Stimulated activated CD4-positive, alpha-beta T cell treated with anti-CD3 and anti-CD28 coated beads, Interleukin-15, amount 100 ng/mL, for 24 hours (primary cell): ENCODE data around the gene TMC5.

Experiments
- DNase-seq: peaks from one replicate; pipeline ENCODE4 v3.0.0-alpha.2; 2020

The TMC5 gene

DNA sequence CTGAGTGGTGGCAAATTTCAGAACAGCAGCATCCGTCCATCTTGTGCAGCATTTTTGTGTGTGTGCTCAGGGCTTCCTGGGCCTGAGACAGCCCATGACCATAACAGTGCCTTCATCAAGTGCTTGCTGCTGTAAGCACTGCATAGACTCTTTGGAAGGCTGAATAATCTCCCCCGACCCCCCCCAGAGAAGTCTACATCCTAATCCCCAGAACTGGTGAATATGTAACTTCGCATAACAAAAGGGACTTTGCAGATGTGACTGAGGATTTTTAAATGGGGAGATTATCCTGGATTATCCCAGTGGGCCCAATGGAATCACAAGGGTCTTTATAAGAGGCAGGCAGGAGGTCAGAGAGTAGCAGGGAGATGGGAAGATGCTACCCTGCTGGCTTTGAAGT, 50.6 kb downstream of the TMC5 start:
- DNase-seq: no peak

DNA sequence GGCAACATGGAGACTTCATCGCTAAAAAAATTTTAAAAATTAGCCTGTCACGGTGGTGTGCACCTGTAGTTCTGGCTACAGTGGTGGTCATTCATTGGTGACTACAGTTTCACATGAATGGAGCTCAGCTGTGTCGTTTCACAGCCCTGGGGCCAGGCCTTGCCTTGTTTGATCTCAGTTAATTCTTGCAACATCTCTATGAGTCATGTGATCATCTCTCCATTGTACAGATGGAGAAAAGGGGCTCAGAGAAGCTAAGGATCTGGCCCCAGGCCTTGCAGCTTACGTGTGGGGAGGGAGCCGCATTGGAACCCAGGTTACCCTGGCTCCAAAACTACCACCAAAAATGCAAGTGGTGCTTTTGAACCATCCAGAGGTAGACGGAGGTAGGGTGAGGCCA, 54.8 kb downstream of the TMC5 start:
- DNase-seq: no peak

DNA sequence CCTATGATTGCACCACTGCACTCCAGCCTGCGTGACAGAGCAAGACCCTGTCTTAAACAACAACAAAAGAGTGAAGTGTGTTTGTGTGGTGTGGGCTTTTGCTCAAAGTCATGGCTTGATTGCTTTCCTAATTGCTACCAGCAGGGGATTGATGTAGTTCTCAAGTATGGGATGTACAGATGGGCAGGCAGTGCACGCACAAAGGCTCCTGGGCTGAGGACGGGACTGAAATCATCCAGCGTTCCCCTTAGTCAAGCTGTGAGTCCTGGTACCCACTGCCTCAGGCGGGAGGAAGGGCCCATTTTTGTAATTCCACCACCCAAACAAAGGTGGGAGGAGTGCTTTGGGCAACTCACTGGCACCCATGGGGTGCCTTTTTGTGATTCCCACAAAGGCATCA, 56.9 kb downstream of the TMC5 start:
- DNase-seq: no peak

DNA sequence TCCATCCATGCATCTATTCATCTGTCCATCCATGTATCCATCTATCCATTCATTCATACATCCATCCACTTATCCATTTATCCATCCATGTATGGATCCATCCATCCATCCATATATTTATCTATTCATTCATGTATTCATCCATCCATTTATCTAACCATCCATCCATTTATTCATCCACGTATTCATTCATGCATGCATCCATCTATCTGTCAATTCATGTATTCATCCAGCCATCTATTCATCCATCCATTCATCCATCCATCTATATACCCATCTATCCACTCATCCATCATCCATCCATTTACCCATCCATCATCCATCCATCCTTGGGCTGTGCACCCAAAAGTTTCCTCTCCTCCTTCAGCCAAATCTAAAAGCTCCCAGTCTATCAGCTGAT, 60.8 kb downstream of the TMC5 start:
- no peak for DNase-seq

DNA sequence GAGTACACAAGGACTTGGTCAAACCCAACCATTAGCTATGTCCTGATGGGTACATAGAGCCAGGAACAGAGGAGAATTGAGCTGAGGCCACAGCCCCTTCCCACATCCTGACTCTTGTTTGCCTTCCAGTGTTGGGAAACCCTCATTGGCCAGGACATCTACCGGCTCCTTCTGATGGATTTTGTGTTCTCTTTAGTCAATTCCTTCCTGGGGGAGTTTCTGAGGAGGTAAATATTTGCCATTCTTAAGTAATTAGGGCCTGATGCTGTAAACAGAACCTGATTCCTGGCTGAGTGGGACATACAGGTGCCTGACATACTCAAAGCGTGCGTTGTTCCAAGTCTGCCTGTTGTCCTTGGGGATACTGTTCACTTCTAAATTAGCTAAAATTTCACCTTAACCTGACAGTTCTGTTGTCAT, 61.6 kb downstream of the TMC5 start:
- no peak for DNase-seq

DNA sequence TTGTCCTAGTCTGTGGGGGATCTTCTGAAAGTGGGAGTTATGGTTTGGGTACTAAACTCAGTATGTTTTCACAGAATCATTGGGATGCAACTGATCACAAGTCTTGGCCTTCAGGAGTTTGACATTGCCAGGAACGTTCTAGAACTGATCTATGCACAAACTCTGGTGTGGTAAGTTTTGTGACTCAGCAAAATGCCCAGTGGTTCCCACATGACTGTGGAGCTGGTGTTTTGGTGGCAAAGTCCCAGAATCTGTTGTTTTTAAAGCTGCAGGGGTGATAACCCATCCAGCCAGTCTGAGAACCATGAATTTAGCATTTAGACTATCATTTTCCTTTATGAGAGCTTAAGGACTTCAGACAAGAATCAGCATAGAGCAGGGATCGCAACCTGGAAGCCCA, 63.6 kb downstream of the TMC5 start:
- no peak for DNase-seq

DNA sequence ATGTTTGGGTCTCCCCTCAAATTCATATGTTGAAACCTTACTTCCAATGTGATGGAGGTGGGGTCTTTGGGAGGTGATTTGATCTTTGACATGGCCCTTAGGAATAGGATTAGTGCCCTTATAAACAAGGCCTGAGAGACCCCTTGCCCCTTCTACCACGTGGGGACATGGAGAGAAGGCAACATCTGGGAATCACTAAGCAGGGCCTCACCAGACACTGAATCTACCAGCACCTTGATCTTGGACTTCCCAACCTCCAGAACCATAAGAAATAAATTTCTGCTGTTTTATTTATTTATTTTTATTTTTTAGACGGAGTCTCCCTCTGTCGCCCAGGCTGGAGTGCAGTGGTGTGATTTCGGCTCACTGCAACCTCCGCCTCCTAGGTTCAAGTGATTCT, 64.1 kb downstream of the TMC5 start:
- no peak for DNase-seq

DNA sequence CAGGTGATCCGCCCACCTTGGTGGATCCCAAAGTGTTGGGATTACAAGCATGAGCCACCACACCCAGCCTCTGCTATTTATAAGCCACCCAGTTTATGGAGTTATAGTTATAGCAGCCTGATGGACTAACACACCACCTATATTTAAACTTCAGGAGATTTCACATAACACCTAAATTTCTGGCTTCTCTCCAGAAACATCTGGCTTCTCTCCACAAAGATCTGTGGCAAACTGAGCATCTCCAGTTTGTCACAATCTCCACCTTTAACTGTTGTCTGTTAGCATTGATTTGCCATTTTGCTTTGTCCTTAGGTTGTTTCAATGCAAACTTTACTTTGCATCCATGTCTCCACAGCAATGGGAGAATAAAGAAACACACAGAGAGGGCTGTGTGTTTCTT, 64.6 kb downstream of the TMC5 start:
- no peak for DNase-seq

DNA sequence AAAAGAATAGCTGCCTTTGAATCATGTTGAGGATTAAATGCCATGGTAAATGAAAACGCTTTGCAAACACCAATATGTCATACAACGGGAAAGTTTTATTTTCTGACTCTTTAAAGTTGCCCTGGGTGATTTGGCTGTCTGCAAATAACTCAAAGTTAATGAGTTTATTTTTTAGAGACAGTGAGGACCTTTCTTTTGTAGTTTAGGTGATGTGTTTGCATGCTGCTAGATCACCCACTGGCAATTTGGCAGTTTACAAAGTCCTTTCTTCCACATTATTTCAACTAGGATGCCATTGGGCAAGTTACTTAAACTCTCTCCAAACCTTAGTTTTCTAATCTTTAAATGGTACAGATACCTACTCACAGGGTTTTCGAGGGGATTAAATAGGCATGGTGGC, 66.4 kb downstream of the TMC5 start:
- no peak for DNase-seq

DNA sequence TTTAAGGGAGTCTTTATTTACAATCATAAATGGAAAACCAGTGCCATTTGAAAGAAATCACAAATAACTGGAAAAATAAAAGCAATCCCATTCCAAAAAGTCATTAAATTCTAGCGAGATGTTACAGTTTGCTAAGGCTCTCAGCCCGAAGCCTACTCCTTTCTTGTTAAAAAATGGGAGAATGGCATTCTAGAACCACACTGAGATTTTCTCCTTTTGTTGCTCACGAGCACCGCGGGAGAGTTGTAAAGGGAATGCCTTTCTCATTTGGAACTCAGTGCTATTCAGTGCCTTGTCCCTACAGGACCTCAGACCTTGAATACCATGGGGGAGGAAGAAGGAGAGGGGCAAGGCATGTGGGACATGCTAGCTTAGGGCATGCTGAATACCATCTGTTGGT, 67.9 kb downstream of the TMC5 start:
- DNase-seq: no peak

DNA sequence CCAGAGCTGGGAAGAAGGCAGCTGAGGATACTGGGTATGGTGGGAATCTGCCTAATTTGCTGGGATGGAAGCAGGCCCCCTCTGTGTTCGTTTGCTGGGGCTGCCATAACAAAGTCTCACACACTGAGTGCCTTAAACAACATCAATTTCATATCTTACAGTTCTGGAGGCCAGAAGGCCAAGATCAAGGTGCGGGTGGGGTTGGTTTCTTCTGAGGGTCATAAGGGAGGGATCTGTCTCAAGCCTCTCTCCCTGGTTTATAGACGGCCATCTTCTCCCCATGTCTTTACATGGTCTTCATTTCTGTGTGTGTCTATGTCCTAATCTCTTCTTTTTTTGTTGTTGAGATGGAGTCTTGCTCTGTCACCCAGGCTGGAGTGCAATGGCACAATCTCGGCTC, 68.4 kb downstream of the TMC5 start:
- no peak for DNase-seq

DNA sequence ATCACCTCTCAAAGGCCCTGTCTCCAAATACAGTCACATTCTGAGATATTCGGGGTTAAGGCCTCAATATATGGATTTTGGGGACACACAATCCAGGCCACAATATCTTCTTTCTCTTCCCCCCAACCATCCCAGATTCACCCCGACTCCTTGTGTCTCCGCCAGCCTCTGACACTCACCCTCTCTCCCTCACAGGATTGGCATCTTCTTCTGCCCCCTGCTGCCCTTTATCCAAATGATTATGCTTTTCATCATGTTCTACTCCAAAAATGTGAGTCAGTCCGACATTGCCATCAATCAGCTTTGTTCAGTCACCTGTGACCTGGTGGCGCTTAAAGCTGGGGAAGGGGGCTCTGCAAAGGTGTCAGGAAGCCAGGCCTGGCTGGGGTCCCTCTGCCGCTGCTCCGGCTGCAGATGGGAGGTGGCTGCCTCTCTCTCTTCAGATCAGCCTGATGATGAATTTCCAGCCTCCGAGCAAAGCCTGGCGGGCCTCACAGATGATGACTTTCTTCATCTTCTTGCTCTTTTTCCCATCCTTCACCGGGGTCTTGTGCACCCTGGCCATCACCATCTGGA, 69.2 kb downstream of the TMC5 start:
- DNase-seq: no peak

DNA sequence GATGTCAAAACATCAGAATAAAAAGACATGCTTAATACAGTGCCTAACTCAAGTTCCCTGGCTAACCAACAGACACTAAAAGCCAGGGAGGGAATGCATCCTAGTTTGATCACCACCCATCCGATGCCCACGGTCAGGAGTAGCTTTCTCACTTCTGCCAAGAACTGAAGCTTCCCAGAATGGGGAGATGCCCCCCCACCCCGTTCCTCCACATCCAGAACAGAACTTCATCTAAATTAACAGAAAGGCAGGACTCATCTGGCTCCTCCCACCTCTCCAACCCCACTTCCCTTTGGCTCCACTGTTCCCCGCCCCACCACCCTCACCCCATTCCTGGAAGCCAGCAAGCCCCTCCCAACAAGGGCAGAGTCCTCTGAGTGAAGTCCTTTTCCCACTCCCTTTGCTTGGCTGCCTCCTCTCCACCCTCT, 70.5 kb downstream of the TMC5 start:
- no peak for DNase-seq

DNA sequence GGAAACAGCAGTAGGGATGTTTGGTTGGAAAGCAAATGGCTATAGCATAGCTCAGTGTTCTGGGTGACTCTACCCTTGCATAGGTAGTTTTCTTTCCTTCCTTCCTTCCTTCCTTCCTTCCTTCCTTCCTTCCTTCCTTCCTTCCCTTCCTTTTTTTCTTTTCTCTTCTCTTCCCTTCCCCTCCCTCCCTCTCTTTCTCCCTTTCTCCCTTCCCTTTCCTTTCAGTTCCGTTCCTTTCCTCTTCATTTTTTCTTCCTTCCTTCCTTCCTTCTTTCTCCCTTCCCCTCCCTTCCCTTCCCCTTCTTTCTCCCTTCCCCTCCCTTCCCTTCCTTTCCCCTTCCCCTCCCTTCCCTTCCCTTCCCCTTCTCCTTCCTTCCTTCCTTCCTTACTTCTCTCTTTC, 72.9 kb downstream of the TMC5 start:
- DNase-seq: no peak

DNA sequence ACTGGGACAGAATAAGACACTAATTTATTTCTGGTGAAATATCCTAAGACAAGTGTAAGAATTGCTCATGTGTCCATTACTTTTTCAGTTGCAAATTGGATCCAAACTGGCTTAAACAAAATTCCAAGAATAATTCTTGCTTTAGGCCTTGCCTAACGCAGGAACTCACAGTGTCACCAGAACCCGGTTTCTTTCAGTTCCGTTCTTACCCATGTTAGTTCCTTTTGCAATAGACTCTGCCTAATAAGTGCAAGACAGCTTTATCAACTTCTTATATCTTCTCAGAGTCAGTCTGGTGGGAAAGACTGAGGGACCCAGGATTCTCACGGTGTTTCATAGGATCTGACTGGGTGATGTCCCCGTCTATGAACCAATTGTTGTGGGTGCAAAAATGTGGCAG, 79.5 kb downstream of the TMC5 start:
- DNase-seq: no peak

DNA sequence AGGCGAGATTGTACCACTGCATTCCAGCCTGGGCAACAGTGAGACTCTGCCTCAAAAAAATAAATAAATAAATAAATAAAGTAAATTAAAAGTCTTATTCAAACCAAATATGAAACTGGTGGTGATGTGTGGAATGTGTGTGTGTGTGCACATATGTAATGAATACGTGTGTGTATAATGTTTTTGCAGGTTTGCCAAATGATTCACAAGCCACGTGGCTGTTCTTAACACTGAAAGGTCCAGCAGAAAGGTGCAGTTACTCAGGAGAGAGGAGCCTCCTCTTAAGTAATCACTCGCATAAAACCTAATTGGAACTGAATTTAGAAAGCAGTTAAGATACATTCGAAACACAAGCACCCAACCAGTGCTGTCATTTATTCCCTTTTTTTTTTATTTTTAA, 81.3 kb downstream of the TMC5 start:
- no peak for DNase-seq

DNA sequence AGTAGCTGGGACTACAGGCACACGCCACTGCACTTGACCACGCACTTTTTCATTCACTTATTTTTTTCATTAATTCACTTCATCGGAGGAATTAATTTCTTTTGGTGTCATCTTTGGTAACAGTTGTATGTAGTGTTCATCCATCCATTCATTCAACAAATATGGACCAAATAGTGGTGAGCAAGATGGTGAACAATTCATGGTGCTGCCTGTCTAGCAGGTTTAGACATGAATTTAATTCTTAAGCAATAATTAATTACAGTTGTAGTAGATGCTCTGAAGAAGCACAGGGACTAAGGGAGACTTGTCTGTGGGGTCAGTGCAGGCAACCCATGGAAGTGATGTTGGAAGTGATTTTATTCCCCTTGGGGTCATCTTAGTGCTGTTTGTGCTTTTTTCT, 81.8 kb downstream of the TMC5 start:
- no peak for DNase-seq

DNA sequence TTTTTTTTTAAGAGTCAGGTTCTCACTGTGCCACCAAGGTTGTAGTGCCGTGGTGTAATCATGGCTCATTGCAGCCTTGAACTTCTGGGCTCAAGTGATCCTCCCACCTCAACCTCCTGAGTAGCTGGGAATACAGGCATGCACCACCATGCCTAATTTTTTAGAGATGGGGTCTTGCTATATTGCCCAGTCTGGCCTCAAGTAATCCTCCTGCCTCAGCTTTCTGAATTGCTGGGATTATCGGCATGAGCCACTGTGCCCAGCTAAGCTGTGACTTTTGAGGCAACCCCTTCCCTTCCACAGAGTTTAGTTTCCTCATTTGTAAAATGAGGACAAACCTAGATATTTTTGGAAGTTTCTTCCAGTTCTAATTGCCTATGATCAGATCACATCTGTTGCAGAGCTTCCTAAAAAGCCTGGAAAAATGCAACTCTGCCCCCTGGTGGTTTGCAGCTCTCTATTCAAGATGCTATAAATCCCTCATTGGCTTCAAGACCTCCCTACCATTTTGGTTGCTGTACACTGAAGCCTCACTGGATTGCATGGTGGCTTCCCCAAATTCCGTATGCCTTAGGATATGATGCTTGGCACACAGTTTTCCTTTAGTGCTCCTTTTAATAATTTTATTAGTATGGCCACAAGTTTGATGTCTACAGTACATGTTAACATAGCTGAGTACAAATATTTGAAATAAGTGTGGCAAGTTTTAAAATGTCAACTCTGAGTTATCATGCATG, 84.9 kb downstream of the TMC5 start:
- DNase-seq: peak; percentile 80

DNA sequence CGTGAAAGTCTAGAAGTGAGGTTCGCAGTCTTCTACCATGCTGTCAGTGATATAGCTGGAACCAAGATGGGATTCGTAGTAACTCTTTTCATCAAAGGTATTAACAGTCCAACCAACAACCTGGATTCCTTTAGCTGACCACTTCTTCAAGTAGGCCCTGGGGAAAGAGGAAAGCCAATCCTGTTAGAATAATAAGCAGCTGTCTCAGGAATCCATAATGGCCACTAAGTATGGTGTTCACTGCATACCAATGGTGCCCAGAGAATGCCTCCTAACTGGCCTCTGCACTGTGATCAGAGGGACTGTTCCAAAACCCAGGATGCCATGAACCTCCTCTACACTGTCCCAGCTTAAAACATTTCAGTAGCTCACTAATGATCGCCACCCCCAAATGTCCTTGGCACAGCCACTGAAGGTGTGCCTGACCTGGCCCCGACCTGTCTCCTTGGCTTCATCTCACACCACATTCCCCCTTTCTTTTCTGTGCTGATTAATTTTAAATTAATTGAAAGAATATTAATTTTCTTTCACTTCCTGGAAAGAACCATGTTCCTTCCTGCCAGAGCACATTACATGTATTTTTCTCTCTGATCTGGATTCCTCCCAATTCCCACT, 85.9 kb downstream of the TMC5 start:
- DNase-seq: no peak

DNA sequence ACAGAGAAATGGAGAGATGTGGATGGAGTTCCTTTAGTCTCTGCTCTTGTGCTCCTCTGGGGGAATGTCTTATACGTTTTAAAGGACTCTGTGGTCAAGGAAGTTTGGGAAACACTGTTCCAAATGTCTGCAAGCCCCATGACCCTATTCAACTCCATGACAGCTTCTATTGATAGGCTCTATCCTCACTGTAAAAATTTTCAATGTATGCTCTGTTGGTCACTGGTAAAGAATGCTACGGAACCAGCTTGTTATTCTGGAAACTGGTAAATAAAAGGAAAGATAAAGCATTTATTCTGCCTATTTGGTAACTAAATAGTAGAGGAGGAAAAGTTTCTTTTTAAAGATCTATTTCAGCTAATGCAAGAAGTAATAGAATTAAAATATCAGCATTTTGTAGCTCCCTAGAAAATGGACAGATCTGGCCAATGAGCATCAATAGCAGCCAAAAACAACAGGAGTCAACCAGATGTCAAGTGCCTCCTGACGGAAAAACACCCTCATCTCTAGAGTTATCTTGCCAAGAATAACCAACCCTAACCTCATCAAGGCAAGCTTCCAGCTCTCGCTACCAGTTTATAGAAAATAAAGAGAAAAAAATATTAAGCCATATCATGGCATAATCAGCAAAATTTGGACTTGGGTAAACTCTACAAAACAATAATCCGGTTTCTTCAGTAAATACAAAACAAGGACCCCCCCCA, 88.1 kb downstream of the TMC5 start:
- no peak for DNase-seq

DNA sequence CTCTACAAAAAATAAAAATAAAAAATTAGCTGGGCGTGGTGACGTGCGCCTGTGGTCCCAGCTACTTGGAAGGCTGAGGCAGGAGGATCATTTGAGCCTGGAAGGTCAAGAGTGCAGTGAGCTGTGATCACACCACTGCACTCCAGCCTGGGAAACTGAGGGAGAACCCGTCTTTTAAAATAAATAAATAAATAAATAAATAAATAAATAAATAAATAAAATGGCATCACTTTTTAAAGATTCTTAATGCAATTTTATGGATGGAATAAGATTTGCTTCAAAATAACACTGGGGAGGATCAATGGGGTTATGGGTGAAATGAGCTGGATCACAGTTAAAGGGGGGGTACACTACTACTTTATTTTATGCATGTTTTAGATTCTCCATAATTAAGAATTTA, 89.3 kb downstream of the TMC5 start:
- DNase-seq: no peak

DNA sequence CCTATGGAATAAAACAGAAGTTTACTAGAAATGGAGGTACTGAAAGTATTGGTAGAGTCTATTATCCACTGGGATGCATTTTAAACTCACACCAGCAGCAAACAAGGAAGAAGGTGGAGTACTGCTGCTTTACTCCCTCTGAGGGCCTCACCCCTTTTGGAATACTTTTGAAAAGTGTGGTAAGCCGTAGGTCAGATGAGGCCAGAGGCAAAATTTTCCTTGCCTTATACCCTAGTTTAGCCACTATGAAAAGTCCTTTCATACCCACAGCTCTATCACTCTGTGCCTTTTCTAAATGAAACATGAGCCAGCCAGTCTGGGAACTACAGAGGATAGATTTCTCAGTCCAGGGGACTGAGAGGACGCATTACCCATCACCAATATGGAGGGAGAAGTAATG, 90.2 kb downstream of the TMC5 start:
- no peak for DNase-seq

DNA sequence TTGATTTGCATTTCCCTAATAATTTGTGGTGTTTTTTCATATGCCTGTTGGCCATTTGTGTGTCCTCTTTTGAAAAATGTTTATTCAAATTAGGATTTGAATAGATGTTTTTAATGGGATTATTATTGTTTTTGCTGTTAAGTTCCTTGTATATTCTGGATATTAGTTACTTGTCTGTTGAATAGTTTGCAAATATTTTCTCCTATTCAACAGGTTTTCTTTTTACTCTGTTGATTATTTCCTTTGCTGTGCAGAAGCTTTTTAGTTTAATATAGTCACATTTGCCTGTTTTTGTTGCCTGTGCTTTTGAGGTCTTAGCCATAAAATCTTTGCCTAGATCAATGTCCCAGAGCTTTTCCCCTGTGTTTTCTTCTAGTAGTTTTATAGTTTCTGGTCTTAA, 94.6 kb downstream of the TMC5 start:
- DNase-seq: no peak

DNA sequence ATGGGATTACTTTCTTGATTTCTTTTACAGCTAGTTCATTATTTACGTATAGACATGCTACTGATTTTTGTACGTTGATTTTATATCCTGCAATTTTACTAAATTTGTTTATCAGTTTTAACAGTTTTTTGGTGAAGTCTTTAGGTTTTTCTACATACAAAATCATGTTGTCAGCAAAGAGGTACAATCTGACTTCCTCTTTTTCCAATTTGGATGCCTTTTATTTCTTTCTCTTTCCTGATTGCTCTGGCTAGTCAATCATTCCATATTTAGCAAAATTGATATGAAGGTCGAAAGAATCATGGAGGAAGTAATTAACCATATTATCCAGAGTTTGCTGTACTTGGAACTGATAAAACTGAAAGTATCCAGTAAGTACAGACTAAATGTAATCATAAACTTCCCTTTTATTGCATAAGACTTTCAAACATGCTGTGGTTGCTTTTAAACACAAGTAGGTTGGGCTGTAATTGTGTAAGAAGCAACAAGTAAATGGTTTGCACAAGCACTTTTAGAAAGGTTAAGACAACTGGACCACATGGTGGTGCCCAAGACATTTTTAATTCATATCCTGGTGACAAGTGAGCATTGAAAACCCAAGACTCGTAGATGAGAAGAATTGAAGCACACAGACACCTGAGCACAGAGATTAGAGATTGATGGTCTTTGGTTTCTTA, 95.8 kb downstream of the TMC5 start:
- no peak for DNase-seq
